Spleen (tissue), 11 donors: ENCODE measurements around the gene SOX14. TPM values are rescaled to one million over a fixed set of nuclear protein-coding genes. Genes with fewer than 3 reads are reported as not detected.

ENCODE experiments used
- DNase-seq: peaks from one replicate; pipeline ENCODE4 v3.0.0-alpha.2; 2020
- H3K27ac ChIP-seq, 8 donors: fragments of 200-600 bp; sonication (generic) in 7 of 8; 1 replicate in 4 of 8; 2 replicates in 4 of 8; pipeline versions ENCODE4 v1.5.0 to v1.8.0; 2016 to 2021; ENCODE audit warnings: inconsistent platforms in 4 of 8, mild to moderate bottlenecking in 4 of 8, moderate library complexity in 1 of 8
- H3K27me3 ChIP-seq, 7 donors: fragments of 200-600 bp; sonication (generic) in 6 of 7; replicated peaks in 1 of 7; 1 replicate in 4 of 7; 2 replicates in 3 of 7; pipeline versions ENCODE4 v1.5.0 to v1.8.0; 2016 to 2021; ENCODE audit warnings: inconsistent platforms in 3 of 7, mild to moderate bottlenecking in 1 of 7
- H3K36me3 ChIP-seq, 6 donors: fragments of 200-600 bp; sonication (generic) in 5 of 6; 1 replicate in 4 of 6; 2 replicates in 2 of 6; pipeline versions ENCODE4 v1.5.0 to v1.8.0; 2016 to 2021; ENCODE audit warnings: inconsistent platforms in 2 of 6
- H3K4me1 ChIP-seq, 6 donors: fragments of 200-600 bp; sonication (generic) in 5 of 6; 1 replicate in 3 of 6; 2 replicates in 3 of 6; pipeline versions ENCODE4 v1.5.0 to v1.8.0; 2016 to 2021; ENCODE audit warnings: inconsistent platforms in 3 of 6
- H3K4me3 ChIP-seq, 8 donors: fragments of 200-600 bp; sonication (generic) in 7 of 8; 1 replicate in 4 of 8; 2 replicates in 4 of 8; pipeline versions ENCODE4 v1.5.0 to v1.8.0; 2016 to 2021; ENCODE audit warnings: inconsistent platforms in 4 of 8, mild to moderate bottlenecking in 4 of 8, moderate library complexity in 2 of 8
- H3K9me3 ChIP-seq, 8 donors: fragments of 200-600 bp; sonication (generic) in 7 of 8; 1 replicate in 4 of 8; 2 replicates in 4 of 8; pipeline versions ENCODE4 v1.5.0 to v1.8.0; 2016 to 2021; ENCODE audit warnings: inconsistent platforms in 4 of 8
- CTCF ChIP-seq, 11 experiments: fragments of 200-600 bp in 7 of 11; fragments of 450-650 bp in 4 of 11; sonication (generic) in 4 of 11; IDR thresholded peaks in 8 of 11; conservative IDR thresholded peaks in 3 of 11; 1 replicate in 7 of 11; 2 replicates in 4 of 11; pipeline versions ENCODE4 v1.4.0 to v1.8.0; 2016 to 2021; ENCODE audit warnings: antibody characterized with exemption in 11 of 11, inconsistent platforms in 4 of 11, mild to moderate bottlenecking in 1 of 11
- POLR2A ChIP-seq, 3 donors: fragments of 450-650 bp; IDR thresholded peaks; one replicate each; pipeline ENCODE4 v1.5.1; 2017; ENCODE audit warnings: antibody characterized with exemption in 3 of 3, mild to moderate bottlenecking in 1 of 3
- POLR2AphosphoS5 ChIP-seq, 3 donors: sonication (generic); formaldehyde crosslinking; IDR thresholded peaks; one replicate each; pipeline ENCODE4 v1.5.1; 2017; ENCODE audit warnings: antibody characterized with exemption in 3 of 3
- WGBS, 5 donors: extraction: QIAGEN DNeasy Blood & Tissue Kit in 3 of 5; methylation state at CpG; one replicate each; pipeline versions ENCODE4 v1.1.5 to v1.1.7; 2013 to 2018; 5-methylcytosine and 5-hydroxymethylcytosine counted together
- intact Hi-C: fragments of 100-400 bp; cut with DNase I; formaldehyde crosslinking; loops from one replicate; pipeline ENCODE4 v1.15.0; 2023; ENCODE audit warnings: low total_unique reads
- polyA plus RNA-seq, 3 donors: library from polyadenylated mRNA; stranded (reverse); fragments of 200-250 nt; gene quantifications; one replicate each; pipeline ENCODE4 v1.2.1, GENCODE V29; 2013
- total RNA-seq, 7 donors: library from RNA; depleted of rRNA in 3 of 7; stranded (reverse); fragments of >200 nt in 3 of 7; fragmentation: NEBNext Ultra II Directional in 4 of 7; extraction: Animal tissue kit (Norgen Biotek cat#: 25700) in 4 of 7; gene quantifications; one replicate each; pipeline versions ENCODE4 v1.1.0 to v1.2.1, GENCODE V29; 2016 to 2021
- donor health status: healthy with polysubstance abuse.
- donor health status: DM: no; HTN: no; CAD: no; lungs with moderate emphysema.
- donor health status: DM: no; HTN: no; CAD: no.
- donor health status: Bipolar disorder and iron deficiency.
- donor health status: healthy.
- donor health status: DM: no; HTN: no; CAD: no.
- donor health status: DM: yes; HTN: yes; CAD: no.

Gene SOX14
- total and polyA plus RNA-seq, 10 donors = not detected

- no peak for TF ChIP-seq CTCF (IDR thresholded peaks at IDR 0.05 in 8 of 11, conservative IDR thresholded peaks at IDR 0.05 in 3 of 11)
- no peak for TF ChIP-seq POLR2AphosphoS5 (IDR thresholded peaks at IDR 0.05)
- TF ChIP-seq POLR2A (IDR thresholded peaks at IDR 0.05) = no peak
- H3K9me3 ChIP-seq = peaks cover 0 to 2% (median 0%) of the 10 kb centered on the region in 8 donors
- intact Hi-C loops = no loop called here
- H3K27me3 ChIP-seq = peaks cover 12 to 100% (median 90%) of the 10 kb centered on the region in 7 donors
- WGBS, 5 donors = 3 to 7% (median 5%) methylated on average over 35 to 40 of the region's 40 CpGs
- H3K4me3 ChIP-seq = peak overlapping the region in 6 of 8 donors; percentile 4 to 56 (median 14)
- no peak overlapping the region for H3K27ac ChIP-seq
- H3K36me3 ChIP-seq = no peaks in the 10 kb centered on the region
- DNase-seq = no peak
- peaks cover 9 to 52% (median 40%) of the 10 kb centered on the region in 6 donors for H3K4me1 ChIP-seq
These were observed 6.1 kb downstream of the SOX14 start for GRCh38 chr3:137770066-137770834.

GRCh38 chr3:137770835-137771399, 6.8 kb downstream of the SOX14 start:
- Histone ChIP-seq H3K27ac (no peak overlapping the region), H3K27me3 (peaks cover 12 to 99% (median 84%) of the 10 kb centered on the region in 7 donors), H3K9me3 (no peaks in the 10 kb centered on the region), H3K4me3 (peak overlapping the region in 6 of 8 donors; percentile 4 to 56 (median 14)), H3K4me1 (peaks cover 9 to 52% (median 40%) of the 10 kb centered on the region in 6 donors), H3K36me3 (no peaks in the 10 kb centered on the region)
- intact Hi-C loops = no loop called here
- peak; percentile 72 for DNase-seq
- WGBS, 5 donors = 3 to 6% (median 3%) methylated on average over 13 to 45 of the region's 45 CpGs
- no peak for TF ChIP-seq POLR2A (IDR thresholded peaks at IDR 0.05)
- no peak for TF ChIP-seq POLR2AphosphoS5 (IDR thresholded peaks at IDR 0.05)
- TF ChIP-seq CTCF (IDR thresholded peaks at IDR 0.05 in 8 of 11, conservative IDR thresholded peaks at IDR 0.05 in 3 of 11) = no peak

- intact Hi-C loops = no loop called here
- Histone ChIP-seq H3K9me3 (no peaks in the 10 kb centered on the region), H3K36me3 (no peaks in the 10 kb centered on the region), H3K27me3 (peaks cover 12 to 95% (median 77%) of the 10 kb centered on the region in 7 donors), H3K4me3 (peak overlapping the region in 5 of 8 donors; percentile 5 to 56 (median 15)), H3K4me1 (peaks cover 9 to 52% (median 40%) of the 10 kb centered on the region in 6 donors), H3K27ac (no peak overlapping the region)
- no peak for TF ChIP-seq CTCF (IDR thresholded peaks at IDR 0.05 in 8 of 11, conservative IDR thresholded peaks at IDR 0.05 in 3 of 11)
- no peak for TF ChIP-seq POLR2AphosphoS5 (IDR thresholded peaks at IDR 0.05)
- no peak for TF ChIP-seq POLR2A (IDR thresholded peaks at IDR 0.05)
- no peak for DNase-seq
- WGBS, 5 donors = 2 to 5% (median 3%) methylated on average over 53 of the region's 53 CpGs
These were observed 7.5 kb downstream of the SOX14 start for GRCh38 chr3:137771401-137772213.
